ENCODE results near the gene HHAT. TPM values are rescaled to one million over a fixed set of nuclear protein-coding genes. Genes with fewer than 3 reads are reported as not detected.

HHAT gene
- total RNA-seq, 4 donors from 2014 or later, result 4.8 to 5.9 (median 5.3) TPM

DNA sequence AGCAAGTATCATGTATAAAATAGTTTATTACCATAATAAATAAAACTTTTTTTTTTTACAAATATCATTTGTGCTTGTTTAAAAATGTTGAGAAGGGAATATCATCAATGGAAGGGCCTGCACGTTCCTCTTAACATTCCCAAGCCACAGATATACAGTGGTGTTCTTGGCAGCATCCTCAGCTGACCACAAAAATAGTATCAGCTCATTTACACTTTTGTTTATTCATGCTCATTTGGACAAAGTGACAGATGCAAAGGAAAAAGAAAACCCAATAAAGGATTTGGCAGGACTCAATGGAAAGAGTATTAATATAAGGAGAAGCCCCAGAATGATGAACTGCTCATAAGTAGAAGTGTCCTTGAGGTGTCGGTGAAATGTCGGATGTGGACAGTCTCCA, 349.6 kb downstream of the HHAT start:
- Histone ChIP-seq H3K27ac (no peak overlapping the region), H3K4me3 (no peak overlapping the region), H3K9me3 (no peaks in the 10 kb centered on the region), H3K27me3 (no peaks in the 10 kb centered on the region), H3K4me1 (no peaks in the 10 kb centered on the region), H3K36me3 (peaks cover 0 to 47% (median 0%) of the 10 kb centered on the region in 3 donors)
- no peak for DNase-seq (ENCODE audit: low spot score in 2 of 2)
- TF ChIP-seq POLR2A (IDR thresholded peaks at IDR 0.05) (no peak), EP300 (IDR thresholded peaks at IDR 0.05) (no peak)
- TF ChIP-seq, protein P1, sequence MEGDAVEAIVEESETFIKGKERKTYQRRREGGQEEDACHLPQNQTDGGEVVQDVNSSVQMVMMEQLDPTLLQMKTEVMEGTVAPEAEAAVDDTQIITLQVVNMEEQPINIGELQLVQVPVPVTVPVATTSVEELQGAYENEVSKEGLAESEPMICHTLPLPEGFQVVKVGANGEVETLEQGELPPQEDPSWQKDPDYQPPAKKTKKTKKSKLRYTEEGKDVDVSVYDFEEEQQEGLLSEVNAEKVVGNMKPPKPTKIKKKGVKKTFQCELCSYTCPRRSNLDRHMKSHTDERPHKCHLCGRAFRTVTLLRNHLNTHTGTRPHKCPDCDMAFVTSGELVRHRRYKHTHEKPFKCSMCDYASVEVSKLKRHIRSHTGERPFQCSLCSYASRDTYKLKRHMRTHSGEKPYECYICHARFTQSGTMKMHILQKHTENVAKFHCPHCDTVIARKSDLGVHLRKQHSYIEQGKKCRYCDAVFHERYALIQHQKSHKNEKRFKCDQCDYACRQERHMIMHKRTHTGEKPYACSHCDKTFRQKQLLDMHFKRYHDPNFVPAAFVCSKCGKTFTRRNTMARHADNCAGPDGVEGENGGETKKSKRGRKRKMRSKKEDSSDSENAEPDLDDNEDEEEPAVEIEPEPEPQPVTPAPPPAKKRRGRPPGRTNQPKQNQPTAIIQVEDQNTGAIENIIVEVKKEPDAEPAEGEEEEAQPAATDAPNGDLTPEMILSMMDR (IDR thresholded peaks at IDR 0.05), result no peak
- 82 to 83% methylated on average over 3 of the region's 3 CpGs for WGBS, 2 donors

DNA sequence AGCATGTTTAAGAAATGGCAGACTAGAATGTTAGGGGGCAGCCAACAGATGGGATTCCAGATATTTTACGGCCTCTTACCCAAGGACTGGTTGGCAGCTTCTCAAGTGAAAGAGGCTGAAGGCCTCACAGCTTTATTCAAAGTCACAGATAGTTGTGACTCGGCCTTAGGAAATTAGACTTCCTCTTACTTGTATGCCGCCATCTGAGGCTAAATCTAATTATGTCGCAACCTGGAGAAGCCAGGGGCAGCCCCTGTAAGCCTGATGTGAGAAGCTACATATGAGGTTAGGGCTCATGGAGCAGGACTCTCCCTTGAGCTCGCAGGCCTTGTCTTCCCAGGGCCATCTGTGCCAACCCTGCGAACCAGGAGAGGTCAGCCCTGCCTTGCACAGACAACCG, 352.5 kb downstream of the HHAT start:
- 76 to 91% methylated on average over 5 to 6 of the region's 7 CpGs for WGBS, 2 donors

DNA sequence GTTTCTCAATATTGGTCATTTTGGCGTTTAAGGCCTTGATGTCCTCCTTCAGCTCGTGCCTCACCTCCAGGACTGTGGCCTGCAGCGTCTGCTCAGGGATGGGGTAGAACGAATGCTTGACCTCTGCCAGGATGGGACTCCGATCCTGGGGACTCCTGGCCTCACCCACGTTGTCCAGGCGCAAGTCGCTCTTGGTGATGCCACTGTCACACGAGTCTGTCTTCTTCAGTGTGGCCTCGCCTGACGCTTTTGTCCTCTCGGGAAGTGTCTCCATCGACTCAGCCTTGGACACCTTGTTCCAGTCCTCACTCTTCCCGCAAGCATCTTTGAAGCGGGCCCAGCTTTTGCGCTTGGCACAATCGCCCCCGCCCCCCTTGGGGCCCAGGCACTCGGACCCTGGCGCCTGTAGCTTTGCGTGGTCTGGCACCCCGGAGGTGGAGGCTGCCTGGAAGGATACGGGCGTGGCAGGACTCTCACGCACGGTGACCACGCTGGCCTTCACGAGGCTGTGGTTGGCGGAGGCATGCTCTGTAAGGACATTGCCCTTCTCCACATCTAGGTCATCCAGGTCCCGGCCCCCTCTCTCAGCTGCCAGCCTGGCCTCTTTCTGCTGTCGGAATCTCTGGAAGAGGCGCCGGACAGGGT, 354.8 kb downstream of the HHAT start:
- Histone ChIP-seq H3K4me1 (peaks cover 0 to 3% (median 0%) of the 10 kb centered on the region in 4 donors), H3K9me3 (no peaks in the 10 kb centered on the region), H3K4me3 (no peak overlapping the region), H3K36me3 (peaks cover 0 to 40% (median 0%) of the 10 kb centered on the region in 3 donors), H3K27ac (no peak overlapping the region), H3K27me3 (no peaks in the 10 kb centered on the region)
- DNase-seq (ENCODE audit: low spot score in 2 of 2), result no peak
- WGBS, 2 donors, result 94 to 96% methylated on average over 26 to 32 of the region's 33 CpGs
- TF ChIP-seq, protein P1 (IDR thresholded peaks at IDR 0.05), result no peak
- TF ChIP-seq POLR2A (IDR thresholded peaks at IDR 0.05) (no peak), EP300 (IDR thresholded peaks at IDR 0.05) (no peak)

More for the DNA sequence above, 352.5 kb downstream of the HHAT start:
- Histone ChIP-seq H3K4me3 (no peak overlapping the region), H3K36me3 (peaks cover 0 to 46% (median 0%) of the 10 kb centered on the region in 3 donors), H3K27ac (no peak overlapping the region), H3K27me3 (no peaks in the 10 kb centered on the region), H3K4me1 (no peaks in the 10 kb centered on the region), H3K9me3 (no peaks in the 10 kb centered on the region)
- no peak for DNase-seq (ENCODE audit: low spot score in 2 of 2)
- TF ChIP-seq, protein P1 (IDR thresholded peaks at IDR 0.05), result no peak
- TF ChIP-seq POLR2A (IDR thresholded peaks at IDR 0.05) (no peak), EP300 (IDR thresholded peaks at IDR 0.05) (no peak)

DNA sequence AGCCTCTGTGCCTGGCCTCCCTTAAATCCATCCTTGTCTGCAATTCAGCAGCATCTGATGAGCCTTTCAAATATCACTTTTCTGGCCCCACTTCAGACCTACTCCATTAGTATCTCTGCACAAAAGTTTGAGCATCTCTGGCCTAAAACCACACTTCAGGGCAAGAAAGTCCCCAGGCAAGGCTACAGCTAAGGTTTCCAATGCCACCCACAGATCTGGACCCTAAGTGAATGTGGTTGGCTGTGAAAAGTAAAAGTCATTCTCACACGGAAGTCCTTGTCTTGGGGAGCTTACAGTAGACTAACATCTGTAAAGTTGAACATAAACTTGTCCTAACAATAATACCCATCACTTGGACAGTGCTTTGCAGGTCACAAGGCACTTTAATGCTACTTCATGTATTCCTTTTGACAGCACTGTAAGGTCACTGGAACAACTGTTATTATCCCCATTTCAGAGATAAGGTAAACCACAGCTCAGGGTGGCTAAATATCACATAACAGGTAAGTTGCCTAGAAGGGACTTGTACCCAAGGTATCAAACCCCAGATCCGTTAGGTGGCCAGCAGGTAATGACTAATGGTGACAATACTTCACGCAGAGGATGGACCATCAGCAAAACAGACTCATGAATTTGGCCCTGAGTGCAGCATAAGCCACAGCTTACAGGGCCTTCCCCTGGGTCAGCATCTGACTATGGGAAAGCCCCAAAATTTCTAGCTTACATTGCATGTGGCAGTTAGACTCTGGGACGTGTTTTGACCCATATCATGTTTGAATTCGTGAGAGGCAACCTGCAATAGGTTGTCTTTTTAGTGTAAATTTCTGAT, 356.0 kb downstream of the HHAT start:
- 68 to 83% methylated on average over 5 of the region's 5 CpGs for WGBS, 2 donors
- TF ChIP-seq POLR2A (IDR thresholded peaks at IDR 0.05), result no peak
- TF ChIP-seq EP300 (IDR thresholded peaks at IDR 0.05), result no peak
- TF ChIP-seq, protein P1 (IDR thresholded peaks at IDR 0.05), result no peak
- no peak overlapping the region for H3K27ac ChIP-seq
- H3K4me3 ChIP-seq, result no peak overlapping the region
- H3K36me3 ChIP-seq, result peaks cover 0 to 36% (median 0%) of the 10 kb centered on the region in 3 donors
- H3K9me3 ChIP-seq, result no peaks in the 10 kb centered on the region
- no peaks in the 10 kb centered on the region for H3K27me3 ChIP-seq
- H3K4me1 ChIP-seq, result peaks cover 0 to 3% (median 0%) of the 10 kb centered on the region in 4 donors
- no peak for DNase-seq (ENCODE audit: low spot score in 2 of 2)

DNA sequence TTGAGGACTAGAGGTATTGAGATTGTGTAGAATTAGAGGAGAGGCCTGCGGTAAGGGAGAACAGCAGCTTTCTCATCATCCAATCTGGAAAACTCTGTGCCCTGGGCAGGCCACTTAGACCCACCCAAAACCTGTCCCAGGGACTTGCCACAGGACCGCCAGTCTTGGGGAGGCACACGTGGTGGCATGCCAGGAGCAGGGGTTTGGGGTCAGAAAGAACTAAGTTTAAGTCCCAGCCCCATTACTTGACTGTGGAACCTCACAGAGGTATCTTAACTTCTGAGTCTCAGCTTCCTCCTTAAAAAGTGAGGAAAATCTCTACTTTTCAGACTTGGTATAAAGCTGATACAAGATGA, 356.6 kb downstream of the HHAT start:
- no peak overlapping the region for H3K27ac ChIP-seq
- TF ChIP-seq, protein P1 (IDR thresholded peaks at IDR 0.05), result no peak
- no peak for TF ChIP-seq POLR2A (IDR thresholded peaks at IDR 0.05)
- no peak for TF ChIP-seq EP300 (IDR thresholded peaks at IDR 0.05)
- H3K9me3 ChIP-seq, result no peaks in the 10 kb centered on the region
- no peaks in the 10 kb centered on the region for H3K27me3 ChIP-seq
- H3K4me3 ChIP-seq, result no peak overlapping the region
- H3K4me1 ChIP-seq, result peaks cover 0 to 3% (median 0%) of the 10 kb centered on the region in 4 donors
- peaks cover 0 to 30% (median 0%) of the 10 kb centered on the region in 3 donors for H3K36me3 ChIP-seq
- 91% methylated on average over 3 of the region's 3 CpGs for WGBS, 2 donors
- no peak for DNase-seq (ENCODE audit: low spot score in 2 of 2)
